Suprapubic skin (tissue), 4 donors: ENCODE data around the gene PRSS58. TPM values are rescaled to one million over a fixed set of nuclear protein-coding genes. Genes with fewer than 3 reads are reported as not detected.

ENCODE experiments used
- DNase-seq, 2 donors: peaks; one replicate each; pipeline ENCODE4 v3.0.0-alpha.2; 2019; ENCODE audit warnings: low spot score in 2 of 2
- H3K27ac ChIP-seq: fragments of 200-600 bp; sonication (generic); one replicate; pipeline ENCODE4 v1.5.1; 2019
- H3K27me3 ChIP-seq: fragments of 200-600 bp; sonication (generic); one replicate; pipeline ENCODE4 v1.5.1; 2019
- H3K36me3 ChIP-seq: fragments of 200-600 bp; sonication (generic); one replicate; pipeline ENCODE4 v1.5.1; 2019
- H3K4me1 ChIP-seq: fragments of 200-600 bp; sonication (generic); one replicate; pipeline ENCODE4 v1.5.1; 2019
- H3K4me3 ChIP-seq: fragments of 200-600 bp; sonication (generic); one replicate; pipeline ENCODE4 v1.5.1; 2019; ENCODE audit warnings: mild to moderate bottlenecking
- H3K9me3 ChIP-seq: fragments of 200-600 bp; sonication (generic); one replicate; pipeline ENCODE4 v1.5.1; 2019
- CTCF ChIP-seq, 2 donors: fragments of 200-600 bp in 1 of 2; fragments of 450-650 bp in 1 of 2; sonication (generic) in 1 of 2; IDR thresholded peaks; one replicate each; pipeline ENCODE4 v1.5.1; 2016 to 2019; ENCODE audit warnings: antibody characterized with exemption in 2 of 2, mild to moderate bottlenecking in 1 of 2, moderate library complexity in 1 of 2
- EP300 ChIP-seq: sonication (generic); formaldehyde crosslinking; IDR thresholded peaks from one replicate; pipeline ENCODE4 v1.6.1; 2017; ENCODE audit warnings: antibody characterized with exemption
- POLR2A ChIP-seq, 2 donors: fragments of 450-650 bp; IDR thresholded peaks; one replicate each; pipeline ENCODE4 v1.6.1; 2017; ENCODE audit warnings: antibody characterized with exemption in 2 of 2, mild to moderate bottlenecking in 2 of 2, moderate library complexity in 2 of 2
- POLR2AphosphoS5 ChIP-seq, 3 donors: sonication (generic); formaldehyde crosslinking; IDR thresholded peaks; one replicate each; pipeline ENCODE4 v1.6.1; 2017; ENCODE audit warnings: antibody characterized with exemption in 3 of 3
- WGBS: methylation state at CpG from one replicate; pipeline ENCODE4 v1.1.5; 2018; 5-methylcytosine and 5-hydroxymethylcytosine counted together
- total RNA-seq, 4 donors: library from RNA; depleted of rRNA; stranded (reverse); fragments of >200 nt; gene quantifications; one replicate each; pipeline ENCODE4 v1.1.0, GENCODE V29; 2016

PRSS58 gene
- total RNA-seq, 4 donors from 2014 or later, result not detected

GRCh38 chr7:142275028-142275427 lies 17.2 kb upstream of the PRSS58 start:
- Histone ChIP-seq H3K4me1 (no peaks in the 10 kb centered on the region), H3K27ac (no peak overlapping the region), H3K4me3 (no peak overlapping the region), H3K9me3 (peaks cover 3% of the 10 kb centered on the region), H3K36me3 (no peaks in the 10 kb centered on the region), H3K27me3 (no peaks in the 10 kb centered on the region)
- no peak for TF ChIP-seq POLR2A (IDR thresholded peaks at IDR 0.05)
- no peak for TF ChIP-seq POLR2AphosphoS5 (IDR thresholded peaks at IDR 0.05)
- TF ChIP-seq EP300, result no peak
- TF ChIP-seq CTCF (IDR thresholded peaks at IDR 0.05), result no peak
- WGBS, result 88% methylated on average over 3 of the region's 3 CpGs
- no peak for DNase-seq

GRCh38 chr7:142272841-142273240 lies 15.0 kb upstream of the PRSS58 start:
- Histone ChIP-seq H3K4me1 (no peaks in the 10 kb centered on the region), H3K27ac (no peak overlapping the region), H3K36me3 (no peaks in the 10 kb centered on the region), H3K4me3 (no peak overlapping the region), H3K27me3 (no peaks in the 10 kb centered on the region), H3K9me3 (peaks cover 3% of the 10 kb centered on the region)
- DNase-seq, result no peak
- WGBS, result 58% methylated on average over 2 of the region's 2 CpGs
- TF ChIP-seq EP300 (no peak), CTCF (IDR thresholded peaks at IDR 0.05) (no peak), POLR2A (IDR thresholded peaks at IDR 0.05) (no peak), POLR2AphosphoS5 (IDR thresholded peaks at IDR 0.05) (no peak)

- 70% methylated on average over 8 of the region's 8 CpGs for WGBS
- DNase-seq, result no peak
- H3K27me3 ChIP-seq, result no peaks in the 10 kb centered on the region
- no peak overlapping the region for H3K4me3 ChIP-seq
- no peaks in the 10 kb centered on the region for H3K36me3 ChIP-seq
- H3K4me1 ChIP-seq, result no peaks in the 10 kb centered on the region
- no peak overlapping the region for H3K27ac ChIP-seq
- TF ChIP-seq POLR2A (IDR thresholded peaks at IDR 0.05) (no peak), EP300 (no peak), CTCF (IDR thresholded peaks at IDR 0.05) (no peak), POLR2AphosphoS5 (IDR thresholded peaks at IDR 0.05) (no peak)
- no peaks in the 10 kb centered on the region for H3K9me3 ChIP-seq
Observed at GRCh38 chr7:142263598-142264380, 5.9 kb upstream of the PRSS58 start.

- Histone ChIP-seq H3K27ac (no peak overlapping the region), H3K36me3 (no peaks in the 10 kb centered on the region), H3K9me3 (no peaks in the 10 kb centered on the region), H3K4me1 (no peaks in the 10 kb centered on the region), H3K4me3 (no peak overlapping the region), H3K27me3 (no peaks in the 10 kb centered on the region)
- DNase-seq, result no peak
- TF ChIP-seq POLR2A (IDR thresholded peaks at IDR 0.05), result no peak
- no peak for TF ChIP-seq POLR2AphosphoS5 (IDR thresholded peaks at IDR 0.05)
- TF ChIP-seq EP300, result no peak
- no peak for TF ChIP-seq CTCF (IDR thresholded peaks at IDR 0.05)
- WGBS, result 62% methylated on average over 2 of the region's 2 CpGs
Observed at GRCh38 chr7:142250705-142251104, 7.2 kb downstream of the PRSS58 start.

GRCh38 chr7:142249918-142250317 lies 7.9 kb downstream of the PRSS58 start:
- Histone ChIP-seq H3K27me3 (no peaks in the 10 kb centered on the region), H3K4me1 (no peaks in the 10 kb centered on the region), H3K36me3 (no peaks in the 10 kb centered on the region), H3K9me3 (no peaks in the 10 kb centered on the region), H3K27ac (no peak overlapping the region), H3K4me3 (no peak overlapping the region)
- no peak for DNase-seq
- TF ChIP-seq POLR2A (IDR thresholded peaks at IDR 0.05), result no peak
- TF ChIP-seq EP300, result no peak
- TF ChIP-seq POLR2AphosphoS5 (IDR thresholded peaks at IDR 0.05), result no peak
- TF ChIP-seq CTCF (IDR thresholded peaks at IDR 0.05), result no peak
